Measurements from ENCODE around the gene FOXP1. TPM values are rescaled to one million over a fixed set of nuclear protein-coding genes. Genes with fewer than 3 reads are reported as not detected.

The FOXP1 gene
- polyA plus RNA-seq, 4 donors, result 31.3 to 39.3 (median 33.6) TPM

- no peak for DNase-seq (ENCODE audit: low read depth in 4 of 4, low spot score in 3 of 4)
Measured at GRCh38 chr3:71145954-71146353, 437.6 kb downstream of the FOXP1 start.

GRCh38 chr3:71144525-71145253 lies 438.8 kb downstream of the FOXP1 start:
- DNase-seq (ENCODE audit: low read depth in 4 of 4, low spot score in 3 of 4), result no peak

GRCh38 chr3:71143493-71143892 lies 440.0 kb downstream of the FOXP1 start:
- DNase-seq (ENCODE audit: low read depth in 4 of 4, low spot score in 3 of 4), result no peak

GRCh38 chr3:71142441-71143161 lies 440.9 kb downstream of the FOXP1 start:
- DNase-seq (ENCODE audit: low read depth in 4 of 4, low spot score in 3 of 4), result no peak

GRCh38 chr3:71140477-71140876 lies 443.1 kb downstream of the FOXP1 start:
- no peak for DNase-seq (ENCODE audit: low read depth in 4 of 4, low spot score in 3 of 4)

GRCh38 chr3:71139496-71139895 lies 444.0 kb downstream of the FOXP1 start:
- DNase-seq (ENCODE audit: low read depth in 4 of 4, low spot score in 3 of 4), result no peak

GRCh38 chr3:71138410-71138809 lies 445.1 kb downstream of the FOXP1 start:
- no peak for DNase-seq (ENCODE audit: low read depth in 4 of 4, low spot score in 3 of 4)

- no peak for DNase-seq (ENCODE audit: low read depth in 4 of 4, low spot score in 3 of 4)
Measured at GRCh38 chr3:71136276-71136675, 447.3 kb downstream of the FOXP1 start.

GRCh38 chr3:71135373-71136088 lies 448.0 kb downstream of the FOXP1 start:
- no peak for DNase-seq (ENCODE audit: low read depth in 4 of 4, low spot score in 3 of 4)

- no peak for DNase-seq (ENCODE audit: low read depth in 4 of 4, low spot score in 3 of 4)
Measured at GRCh38 chr3:71134521-71134920, 449.0 kb downstream of the FOXP1 start.

- DNase-seq (ENCODE audit: low read depth in 4 of 4, low spot score in 3 of 4), result no peak
Measured at GRCh38 chr3:71133865-71134264, 449.7 kb downstream of the FOXP1 start.

- no peak for DNase-seq (ENCODE audit: low read depth in 4 of 4, low spot score in 3 of 4)
Measured at GRCh38 chr3:71132995-71133730, 450.4 kb downstream of the FOXP1 start.

GRCh38 chr3:71131375-71132314 lies 451.9 kb downstream of the FOXP1 start:
- DNase-seq (ENCODE audit: low read depth in 4 of 4, low spot score in 3 of 4), result no peak

GRCh38 chr3:71130471-71131374 lies 452.8 kb downstream of the FOXP1 start:
- DNase-seq (ENCODE audit: low read depth in 4 of 4, low spot score in 3 of 4), result peak in 1 of 4 donors; percentile 59

GRCh38 chr3:71129611-71130431 lies 453.7 kb downstream of the FOXP1 start:
- no peak for DNase-seq (ENCODE audit: low read depth in 4 of 4, low spot score in 3 of 4)

- no peak for DNase-seq (ENCODE audit: low read depth in 4 of 4, low spot score in 3 of 4)
Measured at GRCh38 chr3:71128961-71129360, 454.6 kb downstream of the FOXP1 start.

GRCh38 chr3:71127844-71128243 lies 455.7 kb downstream of the FOXP1 start:
- no peak for DNase-seq (ENCODE audit: low read depth in 4 of 4, low spot score in 3 of 4)
